ENCODE measurements around the gene PIK3R5. TPM values are rescaled to one million over a fixed set of nuclear protein-coding genes. Genes with fewer than 3 reads are reported as not detected.

PIK3R5 gene, protein sequence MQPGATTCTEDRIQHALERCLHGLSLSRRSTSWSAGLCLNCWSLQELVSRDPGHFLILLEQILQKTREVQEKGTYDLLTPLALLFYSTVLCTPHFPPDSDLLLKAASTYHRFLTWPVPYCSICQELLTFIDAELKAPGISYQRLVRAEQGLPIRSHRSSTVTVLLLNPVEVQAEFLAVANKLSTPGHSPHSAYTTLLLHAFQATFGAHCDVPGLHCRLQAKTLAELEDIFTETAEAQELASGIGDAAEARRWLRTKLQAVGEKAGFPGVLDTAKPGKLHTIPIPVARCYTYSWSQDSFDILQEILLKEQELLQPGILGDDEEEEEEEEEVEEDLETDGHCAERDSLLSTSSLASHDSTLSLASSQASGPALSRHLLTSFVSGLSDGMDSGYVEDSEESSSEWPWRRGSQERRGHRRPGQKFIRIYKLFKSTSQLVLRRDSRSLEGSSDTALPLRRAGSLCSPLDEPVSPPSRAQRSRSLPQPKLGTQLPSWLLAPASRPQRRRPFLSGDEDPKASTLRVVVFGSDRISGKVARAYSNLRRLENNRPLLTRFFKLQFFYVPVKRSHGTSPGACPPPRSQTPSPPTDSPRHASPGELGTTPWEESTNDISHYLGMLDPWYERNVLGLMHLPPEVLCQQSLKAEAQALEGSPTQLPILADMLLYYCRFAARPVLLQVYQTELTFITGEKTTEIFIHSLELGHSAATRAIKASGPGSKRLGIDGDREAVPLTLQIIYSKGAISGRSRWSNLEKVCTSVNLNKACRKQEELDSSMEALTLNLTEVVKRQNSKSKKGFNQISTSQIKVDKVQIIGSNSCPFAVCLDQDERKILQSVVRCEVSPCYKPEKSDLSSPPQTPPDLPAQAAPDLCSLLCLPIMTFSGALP
- total RNA-seq (2022) (not detected in 2 replicates), Bru-seq, nascent RNA (not detected), BruChase-seq, experiment 1, labeled RNA remaining after a 6-hour chase (not detected), BruChase-seq, experiment 2, labeled RNA remaining after a 2-hour chase (not detected)
- long read RNA-seq = 0 reads

DNA sequence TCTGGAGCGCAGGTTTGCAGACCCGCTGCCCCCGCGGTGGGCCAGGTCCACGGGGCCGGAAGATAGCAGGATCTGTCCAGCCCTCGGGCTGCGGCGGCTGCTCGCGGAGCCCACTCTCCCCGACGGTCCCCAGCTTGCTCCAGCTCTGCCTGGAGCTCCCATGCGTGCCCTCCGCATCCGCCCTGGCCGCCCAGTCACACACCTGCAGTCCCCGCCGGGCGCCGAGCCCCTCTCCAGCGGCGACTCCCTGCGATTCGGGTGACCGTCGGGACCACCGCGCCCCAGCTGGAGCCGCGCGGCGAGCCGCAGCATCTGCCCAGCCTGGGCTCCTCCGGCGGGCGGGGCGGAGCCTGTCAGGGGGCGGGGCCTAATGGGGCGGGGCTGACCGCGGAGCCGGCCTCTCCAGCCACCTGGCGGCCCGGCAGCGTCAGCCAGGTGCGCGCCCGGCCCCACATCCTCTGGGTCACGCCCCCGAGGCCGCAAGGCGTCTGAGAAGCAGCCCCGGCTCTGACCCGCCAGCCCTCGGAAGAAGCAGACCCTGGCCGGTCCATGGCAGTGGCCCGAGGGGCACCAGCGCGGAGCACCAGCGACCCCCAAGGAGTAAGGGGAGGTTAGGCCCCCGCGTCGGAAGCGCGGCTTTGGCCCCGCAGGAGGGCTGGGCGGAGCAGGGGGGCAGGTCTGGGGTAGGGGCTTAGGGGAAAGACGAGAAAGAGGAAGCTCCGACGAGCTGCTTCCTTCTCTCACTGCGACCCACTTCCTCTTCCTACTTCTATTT is at the start of gene PIK3R5:
Gene PIK3R5, minus strand, starts transcription at position 314 of the 775 bp plus-strand sequence. CDS start 54,213 bp downstream, outside the sequence.
- Mint-ChIP-seq H3K27ac (ENCODE audit: unreplicated experiment) (no peak within 1 kb of the TSS), H3K4me3 (ENCODE audit: low read depth, unreplicated experiment) (no peak within 1 kb of the TSS), H3K4me1 (ENCODE audit: low read depth, unreplicated experiment) (no peaks in the 10 kb centered on the region), H3K27me3 (ENCODE audit: unreplicated experiment) (peaks cover 41% of the 10 kb centered on the region), H3K36me3 (ENCODE audit: insufficient read depth, unreplicated experiment) (peaks cover 5% of the 10 kb centered on the region), H3K9me3 (ENCODE audit: low read depth, unreplicated experiment) (peaks cover 7% of the 10 kb centered on the region)
- BruUV-seq (replicated peaks) = no TSS peak
- CTCF ChIA-PET = no interaction called here
- intact Hi-C loops (cut with micrococcal nuclease; ENCODE audit: unreplicated experiment) = no loop called here
- TF ChIP-seq, protein P1, sequence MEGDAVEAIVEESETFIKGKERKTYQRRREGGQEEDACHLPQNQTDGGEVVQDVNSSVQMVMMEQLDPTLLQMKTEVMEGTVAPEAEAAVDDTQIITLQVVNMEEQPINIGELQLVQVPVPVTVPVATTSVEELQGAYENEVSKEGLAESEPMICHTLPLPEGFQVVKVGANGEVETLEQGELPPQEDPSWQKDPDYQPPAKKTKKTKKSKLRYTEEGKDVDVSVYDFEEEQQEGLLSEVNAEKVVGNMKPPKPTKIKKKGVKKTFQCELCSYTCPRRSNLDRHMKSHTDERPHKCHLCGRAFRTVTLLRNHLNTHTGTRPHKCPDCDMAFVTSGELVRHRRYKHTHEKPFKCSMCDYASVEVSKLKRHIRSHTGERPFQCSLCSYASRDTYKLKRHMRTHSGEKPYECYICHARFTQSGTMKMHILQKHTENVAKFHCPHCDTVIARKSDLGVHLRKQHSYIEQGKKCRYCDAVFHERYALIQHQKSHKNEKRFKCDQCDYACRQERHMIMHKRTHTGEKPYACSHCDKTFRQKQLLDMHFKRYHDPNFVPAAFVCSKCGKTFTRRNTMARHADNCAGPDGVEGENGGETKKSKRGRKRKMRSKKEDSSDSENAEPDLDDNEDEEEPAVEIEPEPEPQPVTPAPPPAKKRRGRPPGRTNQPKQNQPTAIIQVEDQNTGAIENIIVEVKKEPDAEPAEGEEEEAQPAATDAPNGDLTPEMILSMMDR (IDR thresholded peaks at IDR 0.05; ENCODE audit: unreplicated experiment) = no peak
- no peak for DNase-seq

DNA sequence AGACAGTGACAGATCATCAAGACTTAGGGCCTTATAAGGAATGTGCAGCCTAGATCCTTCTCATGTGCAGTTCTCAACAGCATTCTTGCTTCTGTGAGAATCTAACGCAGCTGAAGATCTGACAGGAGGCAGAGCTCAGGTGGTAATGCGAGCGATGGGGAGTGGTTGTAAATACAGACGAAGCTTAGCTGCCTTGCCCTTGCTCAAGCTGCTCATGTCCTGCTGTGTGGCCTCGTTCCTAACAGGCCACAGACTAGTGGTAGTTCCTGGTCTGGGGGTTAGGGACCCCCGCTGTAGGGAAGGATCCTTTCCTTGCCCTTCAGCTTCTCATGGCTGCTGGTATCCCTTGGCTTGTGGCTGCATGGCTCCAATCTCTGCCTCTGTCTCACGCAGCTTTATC is 45.5 kb upstream of the PIK3R5 start:
- intact Hi-C loops (cut with micrococcal nuclease; ENCODE audit: unreplicated experiment) = no loop called here
- CTCF ChIA-PET = no interaction called here
- no peak overlapping the region for H3K27ac Mint-ChIP-seq (ENCODE audit: unreplicated experiment)

DNA sequence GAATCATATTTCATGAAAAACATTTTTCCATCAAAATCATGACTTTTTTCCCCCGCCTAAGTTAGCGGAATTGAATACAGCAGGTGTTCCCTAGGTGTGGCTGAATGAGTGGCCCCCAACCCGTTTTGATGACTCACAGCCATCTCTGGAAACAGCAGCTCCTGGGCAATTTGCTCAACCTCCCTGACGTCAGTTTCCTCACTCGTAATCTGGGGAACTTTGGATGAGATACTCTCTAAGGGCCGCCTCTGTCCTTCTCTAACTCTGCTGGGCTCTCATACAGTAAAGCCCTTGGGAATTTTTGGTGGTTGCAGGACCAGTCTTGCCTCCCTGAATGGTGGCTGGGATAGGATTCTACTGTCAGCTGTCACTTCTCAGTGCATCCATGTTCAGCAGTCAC is 44.2 kb upstream of the PIK3R5 start:
- intact Hi-C loops (cut with micrococcal nuclease; ENCODE audit: unreplicated experiment) = no loop called here
- Mint-ChIP-seq H3K4me3 (ENCODE audit: low read depth, unreplicated experiment) (no peak overlapping the region), H3K27ac (ENCODE audit: unreplicated experiment) (no peak overlapping the region), H3K27me3 (ENCODE audit: unreplicated experiment) (peaks cover 92% of the 10 kb centered on the region), H3K9me3 (ENCODE audit: low read depth, unreplicated experiment) (no peaks in the 10 kb centered on the region), H3K36me3 (ENCODE audit: insufficient read depth, unreplicated experiment) (no peaks in the 10 kb centered on the region), H3K4me1 (ENCODE audit: low read depth, unreplicated experiment) (no peaks in the 10 kb centered on the region)
- BruUV-seq (replicated peaks) = no TSS peak
- DNase-seq = no peak
- TF ChIP-seq, protein P1 (IDR thresholded peaks at IDR 0.05; ENCODE audit: unreplicated experiment) = no peak
- CTCF ChIA-PET = no interaction called here

More for the DNA sequence above, 45.5 kb upstream of the PIK3R5 start:
- no TSS peak for BruUV-seq (replicated peaks)
- Mint-ChIP-seq H3K4me1 (ENCODE audit: low read depth, unreplicated experiment) (no peaks in the 10 kb centered on the region), H3K4me3 (ENCODE audit: low read depth, unreplicated experiment) (no peak overlapping the region), H3K9me3 (ENCODE audit: low read depth, unreplicated experiment) (no peaks in the 10 kb centered on the region), H3K27me3 (ENCODE audit: unreplicated experiment) (peaks cover 79% of the 10 kb centered on the region), H3K36me3 (ENCODE audit: insufficient read depth, unreplicated experiment) (no peaks in the 10 kb centered on the region)
- DNase-seq = no peak
- TF ChIP-seq, protein P1 (IDR thresholded peaks at IDR 0.05; ENCODE audit: unreplicated experiment) = no peak

DNA sequence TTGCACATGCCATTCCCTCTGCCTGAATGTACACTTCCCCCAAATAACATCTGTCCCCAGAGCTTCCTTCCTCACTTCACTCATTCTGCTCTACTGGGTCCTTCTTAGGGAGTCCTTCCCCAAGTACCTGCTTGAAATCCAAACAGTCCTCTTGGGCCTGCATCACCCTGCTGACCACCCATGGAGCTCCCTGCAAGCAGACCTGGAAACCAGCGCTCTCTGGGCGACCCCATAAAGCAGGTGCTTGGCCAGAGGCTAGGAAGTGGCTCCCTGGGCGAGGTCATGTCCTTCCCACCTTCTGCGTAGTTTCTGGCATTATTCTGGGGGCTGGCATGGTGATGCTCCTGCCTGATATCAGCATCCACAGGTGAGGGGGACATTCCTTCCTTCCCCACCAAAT is 43.6 kb upstream of the PIK3R5 start:
- no peaks in the 10 kb centered on the region for H3K36me3 Mint-ChIP-seq (ENCODE audit: insufficient read depth, unreplicated experiment)
- CTCF ChIA-PET = interaction anchor here (0.6 kb wide), 1 partner anchor 11 kb away, joined by 3 read pairs; no protein-coding TSS in a partner anchor
- DNase-seq = no peak

More for the DNA sequence above, 43.6 kb upstream of the PIK3R5 start:
- no peak overlapping the region for H3K4me3 Mint-ChIP-seq (ENCODE audit: low read depth, unreplicated experiment)
- intact Hi-C loops (cut with micrococcal nuclease; ENCODE audit: unreplicated experiment) = no loop called here
- peaks cover 95% of the 10 kb centered on the region for H3K27me3 Mint-ChIP-seq (ENCODE audit: unreplicated experiment)
- BruUV-seq (replicated peaks) = no TSS peak
- H3K9me3 Mint-ChIP-seq (ENCODE audit: low read depth, unreplicated experiment) = no peaks in the 10 kb centered on the region
- no peak overlapping the region for H3K27ac Mint-ChIP-seq (ENCODE audit: unreplicated experiment)
- no peaks in the 10 kb centered on the region for H3K4me1 Mint-ChIP-seq (ENCODE audit: low read depth, unreplicated experiment)
- TF ChIP-seq, protein P1 (IDR thresholded peaks at IDR 0.05; ENCODE audit: unreplicated experiment) = no peak

All from Calu3 (cell line).